Uterus (tissue), 2 donors: ENCODE results near the gene ESRP2.

ENCODE experiments used
- POLR2A ChIP-seq, 2 donors: fragments of 450-650 bp; IDR thresholded peaks; one replicate each; pipeline ENCODE4 v1.6.1; 2016; ENCODE audit warnings: antibody characterized with exemption in 2 of 2, mild to moderate bottlenecking in 1 of 2, moderate library complexity in 1 of 2
- TF ChIP-seq, protein P1 (sequence below), 4 experiments: fragments of 200-600 bp in 2 of 4; fragments of 450-650 bp in 2 of 4; sonication (generic) in 2 of 4; IDR thresholded peaks; one replicate each; pipeline ENCODE4 v1.5.1; 2016 to 2019; ENCODE audit warnings: antibody characterized with exemption in 4 of 4, mild to moderate bottlenecking in 2 of 4, moderate library complexity in 1 of 4

- TF ChIP-seq, protein P1, sequence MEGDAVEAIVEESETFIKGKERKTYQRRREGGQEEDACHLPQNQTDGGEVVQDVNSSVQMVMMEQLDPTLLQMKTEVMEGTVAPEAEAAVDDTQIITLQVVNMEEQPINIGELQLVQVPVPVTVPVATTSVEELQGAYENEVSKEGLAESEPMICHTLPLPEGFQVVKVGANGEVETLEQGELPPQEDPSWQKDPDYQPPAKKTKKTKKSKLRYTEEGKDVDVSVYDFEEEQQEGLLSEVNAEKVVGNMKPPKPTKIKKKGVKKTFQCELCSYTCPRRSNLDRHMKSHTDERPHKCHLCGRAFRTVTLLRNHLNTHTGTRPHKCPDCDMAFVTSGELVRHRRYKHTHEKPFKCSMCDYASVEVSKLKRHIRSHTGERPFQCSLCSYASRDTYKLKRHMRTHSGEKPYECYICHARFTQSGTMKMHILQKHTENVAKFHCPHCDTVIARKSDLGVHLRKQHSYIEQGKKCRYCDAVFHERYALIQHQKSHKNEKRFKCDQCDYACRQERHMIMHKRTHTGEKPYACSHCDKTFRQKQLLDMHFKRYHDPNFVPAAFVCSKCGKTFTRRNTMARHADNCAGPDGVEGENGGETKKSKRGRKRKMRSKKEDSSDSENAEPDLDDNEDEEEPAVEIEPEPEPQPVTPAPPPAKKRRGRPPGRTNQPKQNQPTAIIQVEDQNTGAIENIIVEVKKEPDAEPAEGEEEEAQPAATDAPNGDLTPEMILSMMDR (IDR thresholded peaks at IDR 0.05), result no peak
- TF ChIP-seq POLR2A (IDR thresholded peaks at IDR 0.05), result no peak
Measured at GRCh38 chr16:68285683-68286082, 49.8 kb upstream of the ESRP2 start.
